Diencephalon (tissue), 1 donor: Measurements from ENCODE around the gene MRPL27. TPM values are rescaled to one million over a fixed set of nuclear protein-coding genes. Genes with fewer than 3 reads are reported as not detected.

Experiments
- small RNA-seq: library from RNA; depleted of rRNA; stranded (forward); fragments of <200 nt; gene quantifications from one replicate; pipeline ENCODE3, GENCODE V24; 2014
- total RNA-seq: library from RNA; depleted of rRNA; stranded (reverse); fragments of >200 nt; gene quantifications from one replicate; pipeline ENCODE4 v1.2.3, GENCODE V29; 2014

Gene MRPL27
- 40.8 TPM for total RNA-seq

GRCh38 chr17:50372758-50373556, at the start of gene MRPL27, which contains the start of gene EME1:
MRPL27 (minus strand) TSS chr17:50373184; CDS start chr17:50373170, 14 bp downstream.
EME1 (plus strand) TSS chr17:50373229; CDS start chr17:50375209, 1,980 bp downstream.

GRCh38 chr17:50397111-50397918, 24.3 kb upstream of the MRPL27 start, which contains the start of gene LRRC59:
LRRC59 (minus strand) TSS chr17:50397523; CDS start chr17:50397317, 206 bp downstream.

GRCh38 chr17:50345432-50346312, 27.3 kb downstream of the MRPL27 start, which contains the start of gene XYLT2:
XYLT2 (plus strand) TSS chr17:50346126; CDS start chr17:50346141, 15 bp downstream.

Small RNAs within 50 kb of the gene (small RNA-seq; reads per million reads assigned to genes)
- gene RF00019: not detected

Other genes starting within 250 kb of the MRPL27 start
- gene SAMD14, start 243.0 kb downstream of the MRPL27 start, total RNA-seq: 29.8 TPM
- 59.7 TPM for gene PPP1R9B, start 222.5 kb downstream of the MRPL27 start, total RNA-seq
- not detected for gene SGCA, start 207.2 kb downstream of the MRPL27 start, total RNA-seq
- gene COL1A1, start 171.6 kb downstream of the MRPL27 start, total RNA-seq: 42.7 TPM
- gene TMEM92, start 98.7 kb downstream of the MRPL27 start, total RNA-seq: not detected
- 14.1 TPM for gene XYLT2, start 27.1 kb downstream of the MRPL27 start, total RNA-seq
- gene EME1, start within 50 bp of the MRPL27 start, total RNA-seq: 1.4 TPM
- 48.9 TPM for gene LRRC59, start 24.3 kb upstream of the MRPL27 start, total RNA-seq
- 4.8 TPM for gene ACSF2, start 53.0 kb upstream of the MRPL27 start, total RNA-seq
- gene CHAD, start 95.7 kb upstream of the MRPL27 start, total RNA-seq: 0.46 TPM
- 14.1 TPM for gene RSAD1, start 105.7 kb upstream of the MRPL27 start, total RNA-seq
- gene MYCBPAP, start 135.3 kb upstream of the MRPL27 start, total RNA-seq: 1.8 TPM
- gene EPN3, start 159.6 kb upstream of the MRPL27 start, total RNA-seq: 0.23 TPM
- gene SPATA20, start 174.0 kb upstream of the MRPL27 start, total RNA-seq: 32.8 TPM
- gene CACNA1G, start 187.5 kb upstream of the MRPL27 start, total RNA-seq: 36.0 TPM